Measurements from ENCODE around the gene TPGS1.
A peak's percentile ranks its signal among the peaks of the same experiment; 100 is the strongest.
"Not testable (repeated sequence)": the region's sequence is repeated elsewhere in the genome, so short reads cannot be mapped to it uniquely, and the experiment has no call there.

Gene TPGS1

GRCh38 chr19:478236-478903 lies 28.9 kb upstream of the TPGS1 start:
- ATAC-seq: no peak

GRCh38 chr19:478976-479375 lies 28.3 kb upstream of the TPGS1 start:
- no peak for ATAC-seq

DNA sequence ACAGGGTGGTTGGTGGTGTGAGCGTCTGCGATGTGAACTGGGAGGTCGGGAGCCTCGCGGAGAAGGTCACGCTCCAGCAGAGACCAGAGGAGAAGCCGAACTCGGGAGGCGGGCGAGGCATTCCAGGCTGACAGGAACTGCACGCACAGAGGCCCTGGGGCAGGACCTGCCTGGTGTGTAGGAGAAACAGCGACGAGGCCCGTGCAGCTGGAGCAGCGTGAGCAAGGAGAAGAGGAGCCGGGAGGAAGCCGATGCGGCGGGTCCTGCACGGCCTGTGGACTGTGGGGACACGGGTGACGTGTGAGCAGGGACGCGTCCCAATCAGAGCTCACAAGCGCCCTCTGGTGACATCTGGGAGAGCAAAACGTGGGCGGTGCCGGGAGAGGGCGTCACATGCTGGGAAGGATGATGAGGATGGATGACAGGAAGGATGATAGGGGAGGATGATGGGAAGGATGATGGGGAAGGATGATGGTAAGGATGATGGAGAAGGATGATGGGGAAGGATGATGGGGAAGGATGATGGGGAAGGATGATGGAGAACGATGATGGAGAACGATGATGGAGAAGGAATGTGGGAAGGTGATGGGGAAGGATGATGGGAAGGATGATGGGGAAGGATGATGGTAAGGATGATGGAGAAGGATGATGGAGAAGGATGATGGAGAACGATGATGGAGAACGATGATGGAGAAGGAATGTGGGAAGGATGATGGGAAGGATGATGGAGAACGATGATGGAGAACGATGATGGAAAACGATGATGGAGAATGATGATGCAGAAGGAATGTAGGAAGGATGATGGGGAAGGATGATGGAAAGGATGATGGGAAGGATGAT lies 27.1 kb upstream of the TPGS1 start:
- ATAC-seq: no peak

DNA sequence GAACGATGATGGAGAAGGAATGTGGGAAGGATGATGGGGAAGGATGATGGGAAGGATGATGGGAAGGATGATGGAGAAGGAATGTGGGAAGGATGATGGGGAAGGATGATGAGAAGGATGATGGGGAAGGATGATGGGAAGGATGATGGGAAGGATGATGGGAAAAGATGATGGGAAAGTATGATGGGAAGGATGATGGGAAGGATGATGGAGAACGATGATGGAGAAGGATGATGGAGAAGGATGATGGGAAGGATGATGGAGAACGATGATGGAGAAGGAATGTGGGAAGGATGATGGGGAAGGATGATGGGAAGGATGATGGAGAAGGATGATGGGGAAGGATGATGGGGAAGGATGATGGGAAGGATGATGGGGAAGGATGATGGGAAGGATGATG lies 26.2 kb upstream of the TPGS1 start:
- ATAC-seq: not testable (repeated sequence)

DNA sequence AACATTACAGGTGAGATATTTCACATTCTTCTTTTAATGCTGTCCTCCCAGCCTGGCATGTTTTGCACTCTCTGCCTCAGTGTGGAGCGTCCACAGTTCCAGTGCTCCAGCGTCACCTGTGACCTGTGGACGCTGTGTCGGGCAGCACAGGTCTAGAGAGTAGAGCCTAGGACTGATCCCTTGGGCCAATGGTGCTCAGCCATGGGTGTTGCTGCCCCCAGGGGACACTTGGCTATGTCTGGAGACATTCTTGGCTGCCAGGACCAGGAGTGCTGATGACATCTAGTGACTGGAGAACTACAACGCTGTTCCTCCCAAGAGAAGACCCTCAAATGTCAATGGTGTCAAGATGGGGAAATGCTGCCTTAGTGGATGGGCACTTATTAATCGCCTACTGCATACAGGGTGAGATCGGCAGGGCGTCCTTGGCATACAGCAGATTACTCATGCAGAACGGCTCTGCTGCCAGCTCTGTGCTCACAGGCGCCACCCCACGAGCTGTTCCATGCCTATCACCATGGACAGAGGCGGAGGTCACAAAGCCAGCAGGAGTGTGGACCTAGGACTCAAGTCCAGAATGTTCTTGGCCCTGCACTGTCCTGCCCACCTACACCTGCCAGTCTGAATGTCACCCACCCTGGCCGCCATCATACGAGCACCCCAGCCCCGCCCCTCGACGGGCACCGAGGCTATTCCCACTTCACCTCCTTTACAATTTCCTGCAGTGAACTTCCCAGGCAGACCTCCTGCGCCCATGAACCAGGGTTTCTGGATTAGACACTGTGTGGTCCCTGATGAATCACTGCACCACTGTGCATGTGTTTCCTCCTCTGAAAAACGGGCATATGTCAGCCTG lies 24.9 kb upstream of the TPGS1 start:
- no peak for ATAC-seq

DNA sequence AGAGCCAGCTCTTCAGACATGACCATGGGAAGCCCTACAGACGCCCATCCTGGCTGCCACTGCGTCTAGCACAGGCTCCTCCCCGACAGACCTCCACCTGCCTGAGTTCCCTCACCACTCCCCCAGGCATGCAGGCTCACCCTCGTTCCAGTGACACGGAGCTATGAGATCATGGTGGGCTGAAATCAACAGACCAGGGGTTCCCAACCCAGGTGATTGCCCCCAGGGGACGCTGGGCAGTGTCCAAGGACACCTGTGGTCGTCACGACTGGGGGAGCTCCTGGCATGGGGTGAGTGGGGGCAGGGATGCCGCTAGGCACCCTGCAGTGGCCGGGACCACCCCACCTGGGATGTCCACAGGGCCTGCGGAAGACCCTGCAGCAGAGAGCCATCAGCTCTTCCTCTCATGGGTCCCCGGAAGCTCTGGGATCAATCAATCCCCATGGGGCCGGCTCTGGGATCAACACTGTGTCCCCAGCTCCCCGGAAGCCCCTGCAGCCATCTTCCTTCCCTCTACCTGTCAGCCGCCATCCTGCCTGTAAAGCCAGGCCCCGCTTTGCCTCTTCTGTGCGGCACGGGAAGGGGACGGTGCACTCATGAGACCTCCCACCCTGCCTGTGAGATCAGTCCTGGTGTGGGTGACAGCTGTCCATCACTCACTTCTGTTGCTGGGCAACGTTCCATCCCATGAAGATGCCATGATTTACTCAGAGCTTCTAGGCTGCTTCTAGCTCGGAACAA lies 23.8 kb upstream of the TPGS1 start:
- no peak for ATAC-seq

DNA sequence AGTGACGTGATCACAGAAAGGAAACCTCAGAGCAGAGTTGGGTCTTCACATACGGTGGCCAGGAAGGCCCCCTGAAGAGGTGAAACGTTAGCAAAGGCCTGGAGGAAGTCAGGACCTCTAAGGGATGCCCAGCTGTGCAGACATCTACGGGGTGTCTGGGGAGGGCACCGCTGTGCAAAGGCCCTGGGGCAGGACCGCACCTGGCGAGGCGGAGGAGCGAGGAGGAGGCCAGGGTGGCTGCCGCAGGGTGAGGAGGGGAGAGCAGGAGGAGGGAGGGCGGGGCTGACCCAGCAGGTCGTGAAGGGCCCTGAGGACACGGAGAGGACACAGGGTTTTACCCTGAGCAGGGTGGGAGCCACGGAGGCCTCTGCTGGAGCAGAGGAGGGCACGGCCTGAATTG lies 22.8 kb upstream of the TPGS1 start:
- ATAC-seq: no peak

- ATAC-seq: no peak
These were observed 22.2 kb upstream of the TPGS1 start for GRCh38 chr19:485077-485476.

- ATAC-seq: no peak
These were observed 21.6 kb upstream of the TPGS1 start for GRCh38 chr19:485583-486236.

GRCh38 chr19:488505-489417 lies 18.5 kb upstream of the TPGS1 start:
- ATAC-seq: peak; percentile 98

GRCh38 chr19:489418-490196 lies 17.7 kb upstream of the TPGS1 start:
- peak; percentile 1 to 6 for ATAC-seq

DNA sequence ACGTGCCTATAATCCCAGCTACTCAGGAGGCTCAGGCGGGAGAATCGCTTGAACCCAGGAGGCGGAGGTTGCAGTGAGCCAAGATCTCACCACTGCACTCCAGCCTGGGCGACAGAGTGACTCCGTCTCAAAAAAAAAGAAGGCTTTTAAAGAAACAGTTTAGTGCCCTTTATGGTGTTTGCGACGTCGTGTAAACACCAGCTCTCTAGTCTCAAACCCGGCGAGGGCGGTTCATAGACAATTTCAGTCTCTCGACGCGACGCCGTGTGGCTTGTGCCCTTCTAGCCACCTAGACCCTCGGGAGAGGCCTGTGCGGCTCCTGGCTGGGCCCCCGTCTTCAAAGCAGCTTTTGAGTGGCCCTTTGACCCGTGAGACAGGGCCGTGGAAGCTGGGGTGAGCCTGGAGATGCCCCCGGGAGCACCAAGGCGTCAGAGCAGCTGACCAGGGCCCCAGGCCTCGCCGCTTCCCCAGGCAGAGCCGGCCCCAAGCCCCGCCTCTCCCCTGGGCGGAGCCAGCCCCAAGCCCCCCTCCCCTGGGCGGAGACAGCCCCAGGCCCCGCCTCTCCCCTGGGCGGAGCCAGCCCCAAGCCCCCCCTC lies 16.1 kb upstream of the TPGS1 start:
- ATAC-seq: no peak

DNA sequence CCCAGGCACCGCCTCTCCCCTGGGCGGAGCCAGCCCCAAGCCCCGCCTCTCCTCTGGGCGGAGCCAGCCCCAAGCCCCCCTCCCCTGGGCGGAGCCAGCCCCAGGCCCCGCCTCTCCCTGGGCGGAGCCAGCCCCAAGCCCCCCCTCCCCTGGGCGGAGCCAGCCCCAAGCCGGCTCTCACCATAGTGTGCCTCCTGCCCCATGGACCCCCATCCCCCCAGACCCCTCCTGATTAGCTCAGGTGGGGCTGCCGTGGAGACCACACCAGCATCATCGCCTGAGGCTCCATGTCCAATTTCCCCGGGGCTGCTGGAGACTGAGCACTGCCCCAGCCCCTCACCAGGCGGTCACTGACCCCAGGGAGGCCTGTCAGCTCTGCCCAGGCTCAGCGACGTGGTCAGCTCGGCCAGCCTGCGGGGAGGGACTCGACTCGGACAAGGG lies 15.2 kb upstream of the TPGS1 start:
- ATAC-seq: no peak

DNA sequence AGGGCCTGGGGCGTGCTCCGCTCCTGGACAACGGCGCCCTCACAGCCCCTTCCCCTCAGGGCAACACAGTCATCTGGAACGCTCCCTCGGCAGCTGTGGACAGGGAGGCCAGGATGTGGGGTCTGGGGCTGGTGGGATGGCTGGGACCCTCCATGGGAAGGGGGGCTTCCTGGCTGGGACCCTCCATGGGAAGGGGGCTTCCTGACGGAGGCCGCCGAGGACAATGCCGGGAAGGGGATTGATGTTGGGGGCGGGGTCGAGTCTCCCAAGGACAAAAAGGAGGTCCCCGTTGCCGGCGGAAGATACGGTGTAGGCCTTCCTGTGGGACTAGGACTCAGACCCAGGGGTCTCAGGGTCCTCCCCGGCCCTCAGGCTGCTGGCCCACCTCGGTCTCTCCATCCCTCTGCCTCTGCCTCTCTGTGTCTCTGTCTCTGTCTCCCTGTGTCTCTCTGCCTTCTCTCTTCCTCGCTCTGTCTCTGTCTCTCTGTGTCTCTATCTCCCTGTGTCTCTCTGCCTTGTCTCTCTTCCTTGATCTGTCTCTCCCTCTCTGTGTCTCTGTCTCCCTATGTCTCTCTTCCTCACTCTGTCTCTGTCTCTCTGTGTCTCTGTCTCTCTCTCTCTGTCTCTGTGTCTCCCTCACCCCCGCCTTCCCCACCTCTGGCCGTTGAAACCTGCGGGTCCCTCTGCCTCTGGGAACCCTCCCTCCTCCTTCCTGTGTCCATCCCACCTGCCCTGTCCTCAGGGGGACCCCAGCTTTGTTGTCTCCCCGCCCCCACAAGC lies 13.7 kb upstream of the TPGS1 start:
- ATAC-seq: no peak

DNA sequence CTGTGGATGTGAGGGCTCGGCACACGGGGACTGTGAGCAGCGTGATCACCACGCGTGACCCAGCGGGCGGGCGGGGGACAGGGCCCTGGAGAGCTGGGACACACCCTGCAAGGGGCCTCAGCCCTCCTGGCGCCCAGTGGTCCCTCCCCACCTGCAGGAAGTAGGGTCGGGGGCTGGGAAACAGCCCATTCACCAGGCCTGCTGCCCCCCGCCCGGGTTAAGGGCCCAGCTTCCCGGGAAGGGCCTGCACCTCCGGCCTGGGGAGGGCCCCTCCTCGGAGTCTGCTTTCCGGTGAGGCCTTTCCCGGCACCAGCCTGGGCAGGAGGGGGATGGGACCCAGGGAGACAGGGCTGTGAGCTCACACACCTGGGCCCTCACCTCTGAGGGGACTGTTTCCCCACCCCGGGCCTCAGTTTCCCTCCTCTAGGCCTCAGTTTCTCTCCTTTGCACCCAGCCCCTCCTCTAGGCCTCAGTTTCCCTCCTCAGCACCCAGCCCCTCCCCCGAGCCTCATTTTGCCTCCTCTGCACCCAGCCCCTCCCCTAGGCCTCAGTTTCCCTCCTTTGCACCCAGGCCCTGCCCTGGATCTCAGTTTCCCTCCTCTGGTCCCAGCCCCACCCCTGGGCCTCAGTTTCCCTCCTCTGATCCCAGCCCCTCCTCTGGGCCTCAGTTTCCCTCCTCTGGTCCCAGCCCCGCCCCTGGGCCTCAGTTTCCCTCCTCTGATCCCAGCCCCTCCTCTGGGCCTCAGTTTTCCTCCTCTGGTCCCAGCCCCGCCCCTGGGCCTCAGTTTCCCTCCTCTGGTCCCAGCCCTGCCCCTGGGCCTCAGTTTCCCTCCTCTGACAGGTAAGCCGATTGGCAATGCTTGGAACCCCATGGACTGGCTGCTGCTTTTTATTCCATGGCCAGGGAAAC lies 12.9 kb upstream of the TPGS1 start:
- no peak for ATAC-seq

GRCh38 chr19:495081-495401 lies 12.3 kb upstream of the TPGS1 start:
- ATAC-seq: no peak

DNA sequence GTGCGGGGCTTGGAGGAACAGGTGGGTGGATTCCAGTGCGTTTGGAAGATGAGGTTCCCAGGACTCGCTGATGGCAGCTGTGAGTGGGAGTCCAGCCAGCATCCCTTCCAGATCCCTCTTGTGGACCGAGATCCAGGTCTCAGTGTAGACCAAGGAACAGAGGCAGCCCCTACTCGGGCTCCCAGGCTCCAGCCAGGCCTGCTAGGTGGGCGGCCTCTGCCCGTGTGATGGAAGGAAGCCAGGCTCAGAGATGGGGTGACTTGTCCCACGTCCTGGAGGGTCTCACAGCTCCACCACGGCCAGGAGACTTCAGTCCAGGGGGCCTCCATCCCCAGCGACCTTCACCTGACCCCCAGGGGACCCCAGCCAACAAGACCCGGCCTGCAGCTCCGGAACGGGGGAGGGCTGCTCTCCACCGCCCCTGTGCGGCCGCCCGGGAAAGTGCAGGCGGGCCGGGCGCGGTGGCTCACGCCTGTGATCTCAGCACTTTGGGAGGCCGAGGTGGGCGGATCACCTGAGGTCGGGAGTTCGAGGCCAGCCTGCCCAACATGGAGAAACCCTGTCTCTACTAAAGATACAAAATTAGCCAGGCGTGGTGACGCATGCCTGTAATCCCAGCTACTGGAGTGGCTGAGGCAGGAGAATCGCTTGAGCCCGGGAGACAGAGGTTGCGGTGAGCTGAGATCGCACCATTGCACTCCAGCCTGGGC lies 11.7 kb upstream of the TPGS1 start:
- ATAC-seq: peak in 1 of 2 donors; percentile 24
